Stimulated activated CD8-positive, alpha-beta memory T cell treated with anti-CD3 and anti-CD28 coated beads, Interleukin-7, amount 100 ng/mL, for 1 hour (primary cell): Measurements from ENCODE around the gene PTPRT.
"Not testable (repeated sequence)": the region's sequence is repeated elsewhere in the genome, so short reads cannot be mapped to it uniquely, and the experiment has no call there.

Source experiments
- DNase-seq, 2 donors: peaks; one replicate each; pipeline ENCODE4 v3.0.0-alpha.2; 2020; ENCODE audit warnings: low read depth in 2 of 2

The PTPRT gene

GRCh38 chr20:42295592-42295991 lies 894.1 kb downstream of the PTPRT start:
- DNase-seq, result no peak

GRCh38 chr20:42294976-42295375 lies 894.7 kb downstream of the PTPRT start:
- no peak for DNase-seq

GRCh38 chr20:42281801-42282200 lies 907.9 kb downstream of the PTPRT start:
- no peak for DNase-seq

GRCh38 chr20:42276718-42277602 lies 912.7 kb downstream of the PTPRT start:
- no peak for DNase-seq

GRCh38 chr20:42274986-42275385 lies 914.7 kb downstream of the PTPRT start:
- DNase-seq, result no peak

- no peak for DNase-seq
These were observed 917.2 kb downstream of the PTPRT start for GRCh38 chr20:42272516-42272915.

- DNase-seq, result no peak
These were observed 919.2 kb downstream of the PTPRT start for GRCh38 chr20:42270539-42270938.

GRCh38 chr20:42267793-42268384 lies 921.8 kb downstream of the PTPRT start:
- DNase-seq, result no peak

- no peak for DNase-seq
These were observed 927.9 kb downstream of the PTPRT start for GRCh38 chr20:42261766-42262270.

- DNase-seq, result no peak
These were observed 929.5 kb downstream of the PTPRT start for GRCh38 chr20:42260184-42260583.

- DNase-seq, result no peak
These were observed 930.3 kb downstream of the PTPRT start for GRCh38 chr20:42259389-42259788.

- DNase-seq, result no peak
These were observed 931.0 kb downstream of the PTPRT start for GRCh38 chr20:42258564-42259302.

GRCh38 chr20:42255821-42256220 lies 933.9 kb downstream of the PTPRT start:
- no peak for DNase-seq

- DNase-seq, result no peak
These were observed 935.0 kb downstream of the PTPRT start for GRCh38 chr20:42254673-42255072.

- DNase-seq, result no peak
These were observed 937.6 kb downstream of the PTPRT start for GRCh38 chr20:42252116-42252515.

GRCh38 chr20:42218621-42219374 lies 970.9 kb downstream of the PTPRT start:
- DNase-seq, result no peak

- DNase-seq, result no peak
These were observed 975.6 kb downstream of the PTPRT start for GRCh38 chr20:42214074-42214473.

- no peak for DNase-seq
These were observed 977.3 kb downstream of the PTPRT start for GRCh38 chr20:42212391-42212790.

- not testable (repeated sequence) for DNase-seq
These were observed 983.1 kb downstream of the PTPRT start for GRCh38 chr20:42206557-42206956.

- no peak for DNase-seq
These were observed 985.5 kb downstream of the PTPRT start for GRCh38 chr20:42204109-42204660.

GRCh38 chr20:42197599-42197998 lies 992.1 kb downstream of the PTPRT start:
- no peak for DNase-seq
